Putamen (tissue), 1 donor: ENCODE data around the gene KAT14.
"Not testable (repeated sequence)": the region's sequence is repeated elsewhere in the genome, so short reads cannot be mapped to it uniquely, and the experiment has no call there.

Source experiments
- DNase-seq: peaks from one replicate; pipeline ENCODE4 v3.0.0-alpha.2; 2016; ENCODE audit warnings: low spot score

KAT14 gene

GRCh38 chr20:18224968-18225568 is 87.4 kb downstream of the KAT14 start:
- peak; percentile 39 for DNase-seq

DNA sequence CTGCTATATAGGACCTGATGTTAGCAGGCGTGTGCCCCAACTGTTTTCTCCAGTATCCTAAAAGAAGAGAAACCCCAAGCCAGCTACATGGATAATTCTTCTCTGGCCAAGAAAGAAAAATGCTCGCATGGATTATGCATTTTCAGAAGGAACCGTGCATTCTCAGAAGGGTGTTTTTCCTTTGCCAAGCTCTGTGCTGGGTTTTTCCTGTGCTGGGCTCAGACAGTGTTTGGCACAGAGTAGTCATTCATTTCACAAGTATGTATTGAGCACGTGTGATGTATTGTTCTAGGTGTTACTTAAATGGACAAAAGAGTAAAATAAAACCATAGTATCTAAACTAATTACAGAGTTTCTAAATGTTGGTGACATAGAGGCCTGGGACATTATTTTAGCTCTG is 88.0 kb downstream of the KAT14 start:
- DNase-seq, result no peak

GRCh38 chr20:18226741-18227140 is 89.1 kb downstream of the KAT14 start:
- not testable (repeated sequence) for DNase-seq

GRCh38 chr20:18233408-18233943 is 95.8 kb downstream of the KAT14 start:
- DNase-seq, result no peak
